DND-41 (cell line): Measurements from ENCODE around the gene AP3S1.

Experiments
- ATAC-seq: fragments of 200-7000 bp; cut with Tn5 transposase; 3 replicates; pipeline ENCODE4 v1.9.1; 2021; ENCODE audit warnings: low read depth; ENCODE audit not compliant: insufficient read depth
- DNase-seq: peaks from one replicate; pipeline ENCODE4 v3.0.0-alpha.2; 2020
- H2AFZ ChIP-seq: 2 replicates; pipeline ENCODE4 v1.6.0; 2012; ENCODE audit warnings: low read depth, low read length
- H3K27ac ChIP-seq: 2 replicates; pipeline ENCODE4 v1.5.1; 2012; ENCODE audit warnings: low read length, inconsistent platforms
- H3K27me3 ChIP-seq: fragments of 200-600 bp; sonication (generic); 2 replicates; pipeline ENCODE4 v1.6.0; 2012; ENCODE audit warnings: low read length, mild to moderate bottlenecking, inconsistent platforms; ENCODE audit not compliant: insufficient read depth, poor library complexity
- H3K36me3 ChIP-seq: 2 replicates; pipeline ENCODE4 v1.5.1; 2012; ENCODE audit warnings: low read length, inconsistent platforms; ENCODE audit not compliant: insufficient read depth
- H3K4me1 ChIP-seq: 2 replicates; pipeline ENCODE4 v1.5.1; 2012; ENCODE audit warnings: mild to moderate bottlenecking, low read length; ENCODE audit not compliant: insufficient read depth
- H3K4me2 ChIP-seq: 2 replicates; pipeline ENCODE4 v1.6.0; 2012; ENCODE audit warnings: mild to moderate bottlenecking, moderate library complexity, low read length, inconsistent platforms; ENCODE audit not compliant: insufficient read depth
- H3K4me3 ChIP-seq, 2 experiments: fragments of 200-600 bp in 1 of 2; shearing (Covaris generic) in 1 of 2; 2 replicates each; pipeline ENCODE4 v1.5.1; 2012 to 2016; ENCODE audit warnings: inconsistent platforms in 2 of 2, low read length in 2 of 2, mild to moderate bottlenecking in 2 of 2, low read depth in 1 of 2, moderate library complexity in 1 of 2
- H3K79me2 ChIP-seq: 2 replicates; pipeline ENCODE4 v1.6.0; 2012; ENCODE audit warnings: low read length, inconsistent platforms; ENCODE audit not compliant: insufficient read depth
- H3K9ac ChIP-seq: 2 replicates; pipeline ENCODE4 v1.6.0; 2012; ENCODE audit warnings: low read depth, mild to moderate bottlenecking, inconsistent platforms, low read length, moderate library complexity
- H3K9me3 ChIP-seq: 2 replicates; pipeline ENCODE4 v1.5.1; 2012; ENCODE audit warnings: low read length, moderate library complexity, mild to moderate bottlenecking, inconsistent platforms; ENCODE audit not compliant: insufficient read depth, severe bottlenecking
- H4K20me1 ChIP-seq: 2 replicates; pipeline ENCODE4 v1.6.0; 2012; ENCODE audit warnings: low read length; ENCODE audit not compliant: insufficient read depth
- EZH2 ChIP-seq: IDR thresholded peaks from 3 replicates; pipeline ENCODE4 v1.6.1; 2012; ENCODE audit warnings: borderline replicate concordance, low read depth, mild to moderate bottlenecking, moderate library complexity, low read length, inconsistent platforms; ENCODE audit not compliant: severe bottlenecking
- TF ChIP-seq, protein P1 (sequence below): IDR thresholded peaks from 2 replicates; pipeline ENCODE4 v1.5.1; 2012; ENCODE audit warnings: borderline replicate concordance, low read length, moderate library complexity, mild to moderate bottlenecking; ENCODE audit not compliant: poor library complexity, severe bottlenecking; ENCODE audit errors: extremely low read depth

AP3S1 gene

GRCh38 chr5:115947260-115947659 lies 105.5 kb downstream of the AP3S1 start:
- no peak overlapping the region for H3K4me2 ChIP-seq
- H3K4me3 ChIP-seq = no peak overlapping the region
- no peak for DNase-seq
- no peak overlapping the region for H2AFZ ChIP-seq
- no peaks in the 10 kb centered on the region for H3K4me1 ChIP-seq
- TF ChIP-seq EZH2 = no peak
- TF ChIP-seq, protein P1, sequence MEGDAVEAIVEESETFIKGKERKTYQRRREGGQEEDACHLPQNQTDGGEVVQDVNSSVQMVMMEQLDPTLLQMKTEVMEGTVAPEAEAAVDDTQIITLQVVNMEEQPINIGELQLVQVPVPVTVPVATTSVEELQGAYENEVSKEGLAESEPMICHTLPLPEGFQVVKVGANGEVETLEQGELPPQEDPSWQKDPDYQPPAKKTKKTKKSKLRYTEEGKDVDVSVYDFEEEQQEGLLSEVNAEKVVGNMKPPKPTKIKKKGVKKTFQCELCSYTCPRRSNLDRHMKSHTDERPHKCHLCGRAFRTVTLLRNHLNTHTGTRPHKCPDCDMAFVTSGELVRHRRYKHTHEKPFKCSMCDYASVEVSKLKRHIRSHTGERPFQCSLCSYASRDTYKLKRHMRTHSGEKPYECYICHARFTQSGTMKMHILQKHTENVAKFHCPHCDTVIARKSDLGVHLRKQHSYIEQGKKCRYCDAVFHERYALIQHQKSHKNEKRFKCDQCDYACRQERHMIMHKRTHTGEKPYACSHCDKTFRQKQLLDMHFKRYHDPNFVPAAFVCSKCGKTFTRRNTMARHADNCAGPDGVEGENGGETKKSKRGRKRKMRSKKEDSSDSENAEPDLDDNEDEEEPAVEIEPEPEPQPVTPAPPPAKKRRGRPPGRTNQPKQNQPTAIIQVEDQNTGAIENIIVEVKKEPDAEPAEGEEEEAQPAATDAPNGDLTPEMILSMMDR = no peak
- H3K27ac ChIP-seq = no peak overlapping the region
- no peaks in the 10 kb centered on the region for H3K36me3 ChIP-seq
- H3K79me2 ChIP-seq = no peaks in the 10 kb centered on the region
- no peaks in the 10 kb centered on the region for H4K20me1 ChIP-seq
- no peak for ATAC-seq
- H3K9ac ChIP-seq = no peak overlapping the region
- no peaks in the 10 kb centered on the region for H3K9me3 ChIP-seq
- no peaks in the 10 kb centered on the region for H3K27me3 ChIP-seq

GRCh38 chr5:115948091-115948534 lies 106.4 kb downstream of the AP3S1 start:
- Histone ChIP-seq H3K9me3 (no peaks in the 10 kb centered on the region), H3K4me2 (no peak overlapping the region), H3K27ac (no peak overlapping the region), H3K9ac (no peak overlapping the region), H3K27me3 (no peaks in the 10 kb centered on the region), H3K4me1 (no peaks in the 10 kb centered on the region), H4K20me1 (no peaks in the 10 kb centered on the region), H2AFZ (no peak overlapping the region), H3K79me2 (no peaks in the 10 kb centered on the region), H3K36me3 (no peaks in the 10 kb centered on the region), H3K4me3 (no peak overlapping the region)
- TF ChIP-seq, protein P1 = no peak
- TF ChIP-seq EZH2 = no peak
- DNase-seq = no peak
- ATAC-seq = no peak

- DNase-seq = no peak
- H3K27me3 ChIP-seq = no peaks in the 10 kb centered on the region
- H3K4me1 ChIP-seq = no peaks in the 10 kb centered on the region
- H3K79me2 ChIP-seq = no peaks in the 10 kb centered on the region
- H3K9ac ChIP-seq = no peak overlapping the region
- no peak overlapping the region for H2AFZ ChIP-seq
- TF ChIP-seq, protein P1 = no peak
- no peak for TF ChIP-seq EZH2
- no peaks in the 10 kb centered on the region for H4K20me1 ChIP-seq
- H3K4me2 ChIP-seq = no peak overlapping the region
- no peak for ATAC-seq
- H3K4me3 ChIP-seq = no peak overlapping the region
- no peak overlapping the region for H3K27ac ChIP-seq
- no peaks in the 10 kb centered on the region for H3K9me3 ChIP-seq
- H3K36me3 ChIP-seq = no peaks in the 10 kb centered on the region
Measured at GRCh38 chr5:115949096-115949495, 107.4 kb downstream of the AP3S1 start.

GRCh38 chr5:115952588-115952987 lies 110.9 kb downstream of the AP3S1 start:
- no peaks in the 10 kb centered on the region for H3K36me3 ChIP-seq
- H4K20me1 ChIP-seq = no peaks in the 10 kb centered on the region
- H3K27me3 ChIP-seq = no peaks in the 10 kb centered on the region
- no peak overlapping the region for H3K4me3 ChIP-seq
- H2AFZ ChIP-seq = no peak overlapping the region
- no peaks in the 10 kb centered on the region for H3K79me2 ChIP-seq
- ATAC-seq (no peak), DNase-seq (no peak)
- no peaks in the 10 kb centered on the region for H3K9me3 ChIP-seq
- no peak overlapping the region for H3K9ac ChIP-seq
- H3K27ac ChIP-seq = no peak overlapping the region
- H3K4me2 ChIP-seq = no peak overlapping the region
- no peaks in the 10 kb centered on the region for H3K4me1 ChIP-seq
- no peak for TF ChIP-seq EZH2
- TF ChIP-seq, protein P1 = no peak
